GM23338 (cell line): ENCODE data around the gene ABCC12. TPM values are rescaled to one million over a fixed set of nuclear protein-coding genes. Genes with fewer than 3 reads are reported as not detected.

ENCODE experiments used
- ATAC-seq: fragments of 200-7000 bp; cut with Tn5 transposase; 3 replicates; pipeline ENCODE4 v1.9.1; 2020
- DNase-seq: peaks from one replicate; pipeline ENCODE4 v3.0.0-alpha.2; 2015; ENCODE audit warnings: low spot score
- H2AFZ ChIP-seq: fragments of 200-600 bp; sonication (generic); 2 replicates; pipeline ENCODE4 v1.8.0; 2016; ENCODE audit warnings: antibody characterized with exemption, mild to moderate bottlenecking, moderate library complexity
- H3F3A ChIP-seq: fragments of 200-600 bp; sonication (generic); replicated peaks from 2 replicates; pipeline ENCODE4 v1.8.0; 2017; ENCODE audit warnings: antibody characterized with exemption, mixed run types, low read depth
- H3K27ac ChIP-seq: fragments of 200-600 bp; sonication (generic); 2 replicates; pipeline ENCODE4 v1.6.1; 2016; ENCODE audit warnings: low read depth
- H3K27me3 ChIP-seq: fragments of 200-600 bp; sonication (generic); 2 replicates; pipeline ENCODE4 v1.8.0; 2016; ENCODE audit warnings: mild to moderate bottlenecking, mixed run types, moderate library complexity; ENCODE audit not compliant: insufficient read depth
- H3K36me3 ChIP-seq: fragments of 200-600 bp; sonication (generic); 2 replicates; pipeline ENCODE4 v1.8.0; 2016; ENCODE audit warnings: mild to moderate bottlenecking; ENCODE audit not compliant: insufficient read depth
- H3K4me1 ChIP-seq: fragments of 200-600 bp; sonication (generic); 2 replicates; pipeline ENCODE4 v1.8.0; 2016; ENCODE audit warnings: mild to moderate bottlenecking, moderate library complexity; ENCODE audit not compliant: insufficient read depth
- H3K4me2 ChIP-seq: fragments of 200-600 bp; sonication (generic); 2 replicates; pipeline ENCODE4 v1.7.1; 2017; ENCODE audit warnings: mixed run types
- H3K4me3 ChIP-seq: fragments of 200-600 bp; sonication (generic); 2 replicates; pipeline ENCODE4 v1.6.1; 2016; ENCODE audit warnings: mixed run types
- H3K79me2 ChIP-seq: fragments of 200-600 bp; sonication (generic); replicated peaks from 2 replicates; pipeline ENCODE4 v1.8.0; 2017; ENCODE audit warnings: mild to moderate bottlenecking; ENCODE audit not compliant: insufficient read depth
- H3K9me2 ChIP-seq: fragments of 200-600 bp; sonication (generic); 2 replicates; pipeline ENCODE4 v1.8.0; 2017; ENCODE audit not compliant: insufficient read depth
- H4K20me1 ChIP-seq: fragments of 200-600 bp; sonication (generic); replicated peaks from 2 replicates; pipeline ENCODE4 v1.8.0; 2017; ENCODE audit warnings: mild to moderate bottlenecking; ENCODE audit not compliant: insufficient read depth
- H3K27ac Mint-ChIP-seq: 2 replicates; pipeline ENCODE4 v1.8.0; 2020; ENCODE audit warnings: inconsistent platforms, mild to moderate bottlenecking, moderate library complexity, mixed read lengths
- H3K27me3 Mint-ChIP-seq: 3 replicates; pipeline ENCODE4 v1.8.0; 2022; ENCODE audit warnings: low read depth, mild to moderate bottlenecking, moderate library complexity, mixed read lengths, inconsistent platforms; ENCODE audit not compliant: insufficient read depth, poor library complexity
- H3K36me3 Mint-ChIP-seq: 3 replicates; pipeline ENCODE4 v1.8.0; 2021; ENCODE audit warnings: low read depth, mild to moderate bottlenecking, inconsistent platforms, moderate library complexity, mixed read lengths
- H3K4me1 Mint-ChIP-seq: 3 replicates; pipeline ENCODE4 v1.8.0; 2020; ENCODE audit warnings: mild to moderate bottlenecking, inconsistent platforms, mixed read lengths
- H3K4me3 Mint-ChIP-seq: 3 replicates; pipeline ENCODE4 v1.8.0; 2021; ENCODE audit warnings: moderate library complexity, mild to moderate bottlenecking, inconsistent platforms, mixed read lengths
- H3K9me3 Mint-ChIP-seq: 3 replicates; pipeline ENCODE4 v1.8.0; 2020; ENCODE audit warnings: moderate library complexity, mild to moderate bottlenecking, inconsistent platforms, mixed read lengths
- CREB1 ChIP-seq: fragments of 250-450 bp; sonication (Bioruptor Pico); IDR thresholded peaks from 2 replicates; pipeline ENCODE4 v1.5.0; 2020; ENCODE audit warnings: low read depth, mild to moderate bottlenecking, moderate library complexity
- CTCF ChIP-seq, 2 experiments: fragments of 200-600 bp in 1 of 2; sonication (generic) in 1 of 2; conservative IDR thresholded peaks; 2 replicates each; pipeline versions ENCODE4 v1.5.1 to v1.6.1; 2016 to 2017; ENCODE audit warnings: antibody characterized with exemption in 2 of 2, low read depth in 2 of 2, mild to moderate bottlenecking in 2 of 2, moderate library complexity in 1 of 2
- ETS1 ChIP-seq: IDR thresholded peaks from 2 replicates; pipeline ENCODE4 v1.6.1; 2016; ENCODE audit warnings: antibody characterized with exemption
- EZH2 ChIP-seq: fragments of 200-600 bp; sonication (generic); IDR thresholded peaks from one replicate; pipeline ENCODE4 v1.8.0; 2017; ENCODE audit warnings: antibody characterized with exemption, mild to moderate bottlenecking, low read depth; ENCODE audit not compliant: unreplicated experiment
- EZH2phosphoT487 ChIP-seq: fragments of 200-600 bp; sonication (generic); IDR thresholded peaks from one replicate; pipeline ENCODE4 v1.8.1; 2018; ENCODE audit warnings: antibody characterized with exemption; ENCODE audit not compliant: unreplicated experiment
- JUNB ChIP-seq: IDR thresholded peaks from one replicate; pipeline ENCODE4 v1.6.1; 2016; ENCODE audit warnings: antibody characterized with exemption; ENCODE audit not compliant: unreplicated experiment
- NANOG ChIP-seq: IDR thresholded peaks from 2 replicates; pipeline ENCODE4 v1.6.1; 2016; ENCODE audit warnings: antibody characterized with exemption, borderline replicate concordance
- POLR2AphosphoS5 ChIP-seq: IDR thresholded peaks from 2 replicates; pipeline ENCODE4 v1.6.1; 2016; ENCODE audit warnings: antibody characterized with exemption, low read depth
- REST ChIP-seq: IDR thresholded peaks from one replicate; pipeline ENCODE4 v1.6.1; 2018; ENCODE audit warnings: antibody characterized with exemption; ENCODE audit not compliant: unreplicated experiment
- STAT1 ChIP-seq: IDR thresholded peaks from one replicate; pipeline ENCODE4 v1.6.1; 2016; ENCODE audit warnings: antibody characterized with exemption; ENCODE audit not compliant: unreplicated experiment
- ZNF114 ChIP-seq: fragments of 250-450 bp; sonication (Bioruptor Pico); IDR thresholded peaks from 2 replicates; pipeline ENCODE4 v1.5.0; 2020; ENCODE audit warnings: mild to moderate bottlenecking, moderate library complexity
- ZNF331 ChIP-seq: fragments of 250-450 bp; sonication (Bioruptor Pico); IDR thresholded peaks from 2 replicates; pipeline ENCODE4 v1.5.0; 2020; ENCODE audit warnings: low read depth, mild to moderate bottlenecking, moderate library complexity
- ZNF462 ChIP-seq: fragments of 250-450 bp; sonication (Bioruptor Pico); IDR thresholded peaks from 2 replicates; pipeline ENCODE4 v1.5.0; 2020; ENCODE audit warnings: mild to moderate bottlenecking, moderate library complexity
- polyA plus RNA-seq: library from polyadenylated mRNA; unstranded; fragments of >200 nt; fragmentation: Nextera tagmentation; extraction: Ambion mirVana; gene quantifications from 2 replicates; pipeline ENCODE4 v1.2.1, GENCODE V29; 2016
- total RNA-seq: library from RNA; depleted of rRNA; stranded (reverse); fragments of >200 nt; shearing (Covaris generic); gene quantifications from 2 replicates; pipeline ENCODE4 v1.2.3, GENCODE V29; 2014

ABCC12 gene
- total and polyA plus RNA-seq, 2 experiments from 2014 or later, result not detected

- peaks cover 4% of the 10 kb centered on the region for H3K27me3 Mint-ChIP-seq
- H3K4me2 ChIP-seq, result no peak overlapping the region
These were observed 2.0 kb upstream of the ABCC12 start for GRCh38 chr16:48157794-48158193.

More at GRCh38 chr16:48157794-48158193, 2.0 kb upstream of the ABCC12 start:
- Histone ChIP-seq H3K4me3 (no peak overlapping the region), H3K9me2 (no peaks in the 10 kb centered on the region), H3K79me2 (no peaks in the 10 kb centered on the region), H2AFZ (no peak overlapping the region), H4K20me1 (no peaks in the 10 kb centered on the region), H3K36me3 (no peaks in the 10 kb centered on the region), H3K27me3 (no peaks in the 10 kb centered on the region), H3K4me1 (no peaks in the 10 kb centered on the region), H3K27ac (no peak overlapping the region), H3F3A (no peaks in the 10 kb centered on the region)
- ATAC-seq (no peak), DNase-seq (no peak)
- Mint-ChIP-seq H3K4me3 (no peak overlapping the region), H3K9me3 (no peaks in the 10 kb centered on the region), H3K27ac (no peak overlapping the region), H3K4me1 (peaks cover 4% of the 10 kb centered on the region), H3K36me3 (no peaks in the 10 kb centered on the region)
- TF ChIP-seq ZNF114 (CRISPR knock-in tag), result no peak
- TF ChIP-seq STAT1, result no peak
- no peak for TF ChIP-seq JUNB
- TF ChIP-seq POLR2AphosphoS5, result no peak
- no peak for TF ChIP-seq EZH2phosphoT487
- no peak for TF ChIP-seq CTCF (conservative IDR thresholded peaks at IDR 0.05; ENCODE audit: low read depth in 2 of 2)
- TF ChIP-seq CREB1 (CRISPR knock-in tag), result no peak
- TF ChIP-seq REST, result no peak
- no peak for TF ChIP-seq EZH2
- TF ChIP-seq ZNF462 (CRISPR knock-in tag), result no peak
- no peak for TF ChIP-seq NANOG
- TF ChIP-seq ZNF331 (CRISPR knock-in tag), result no peak
- TF ChIP-seq ETS1, result no peak
